GM12864 (cell line): ENCODE data around the gene PHLPP1.

Experiments used
- DNase-seq: peaks from one replicate; pipeline ENCODE4 v3.0.0-alpha.2; 2011; ENCODE audit warnings: low read depth
- H3K4me3 ChIP-seq: 2 replicates; pipeline ENCODE4 v1.5.1; 2011; ENCODE audit warnings: mild to moderate bottlenecking, low read depth, low read length, control low read depth
- CTCF ChIP-seq: IDR thresholded peaks from 2 replicates; pipeline ENCODE4 v1.5.1; 2011; ENCODE audit warnings: low read depth, mild to moderate bottlenecking, moderate library complexity, low read length, control low read depth, inconsistent platforms; ENCODE audit errors: missing control alignments

PHLPP1 gene

GRCh38 chr18:62766266-62766665, 50.9 kb downstream of the PHLPP1 start:
- no peak for TF ChIP-seq CTCF
- no peak overlapping the region for H3K4me3 ChIP-seq
- DNase-seq = no peak

- H3K4me3 ChIP-seq = no peak overlapping the region
- TF ChIP-seq CTCF = no peak
- no peak for DNase-seq
These were observed 52.0 kb downstream of the PHLPP1 start for GRCh38 chr18:62767321-62767720.

GRCh38 chr18:62767836-62768557, 52.7 kb downstream of the PHLPP1 start:
- H3K4me3 ChIP-seq = no peak overlapping the region
- DNase-seq = no peak
- TF ChIP-seq CTCF = no peak

GRCh38 chr18:62768558-62768943, 53.2 kb downstream of the PHLPP1 start:
- no peak for DNase-seq
- no peak overlapping the region for H3K4me3 ChIP-seq
- no peak for TF ChIP-seq CTCF

- no peak overlapping the region for H3K4me3 ChIP-seq
- no peak for DNase-seq
- TF ChIP-seq CTCF = no peak
These were observed 53.9 kb downstream of the PHLPP1 start for GRCh38 chr18:62769216-62769615.

- no peak for TF ChIP-seq CTCF
- DNase-seq = no peak
- H3K4me3 ChIP-seq = no peak overlapping the region
These were observed 56.3 kb downstream of the PHLPP1 start for GRCh38 chr18:62771494-62772270.
